GM06990 (cell line): ENCODE data around the gene KLF12.

Experiments
- DNase-seq: peaks from one replicate; pipeline ENCODE4 v3.0.0-alpha.2; 2011; ENCODE audit not compliant: insufficient read length; ENCODE audit errors: extremely low read depth
- H3K27me3 ChIP-seq: replicated peaks from 2 replicates; pipeline ENCODE4 v1.6.0; 2011; ENCODE audit warnings: low read length; ENCODE audit not compliant: control insufficient read depth, insufficient read depth
- H3K36me3 ChIP-seq: 2 replicates; pipeline ENCODE4 v1.5.1; 2011; ENCODE audit warnings: low read length; ENCODE audit not compliant: control insufficient read depth, insufficient read depth
- H3K4me3 ChIP-seq: replicated peaks from 2 replicates; pipeline ENCODE4 v1.5.1; 2011; ENCODE audit warnings: low read depth, mild to moderate bottlenecking, control low read depth, low read length
- CTCF ChIP-seq: IDR thresholded peaks from 2 replicates; pipeline ENCODE4 v1.5.1; 2011; ENCODE audit warnings: low read length, control low read depth, mild to moderate bottlenecking, inconsistent platforms; ENCODE audit not compliant: insufficient read depth, poor library complexity, severe bottlenecking

The KLF12 gene

GRCh38 chr13:74110053-74110452 is 24.2 kb downstream of the KLF12 start:
- DNase-seq = no peak
- Histone ChIP-seq H3K4me3 (no peak overlapping the region), H3K27me3 (no peaks in the 10 kb centered on the region), H3K36me3 (no peaks in the 10 kb centered on the region)
- TF ChIP-seq CTCF = no peak

- H3K4me3 ChIP-seq = no peak overlapping the region
- DNase-seq = no peak
- H3K27me3 ChIP-seq = no peaks in the 10 kb centered on the region
- TF ChIP-seq CTCF = no peak
- H3K36me3 ChIP-seq = no peaks in the 10 kb centered on the region
Observed at GRCh38 chr13:74107598-74107997, 26.6 kb downstream of the KLF12 start.

- TF ChIP-seq CTCF = no peak
- no peak overlapping the region for H3K4me3 ChIP-seq
Observed at GRCh38 chr13:74105871-74106270, 28.3 kb downstream of the KLF12 start.

GRCh38 chr13:74104661-74105275 is 29.4 kb downstream of the KLF12 start:
- no peak for DNase-seq
- Histone ChIP-seq H3K36me3 (no peaks in the 10 kb centered on the region), H3K4me3 (no peak overlapping the region), H3K27me3 (no peaks in the 10 kb centered on the region)
- no peak for TF ChIP-seq CTCF

More at GRCh38 chr13:74105871-74106270, 28.3 kb downstream of the KLF12 start:
- no peaks in the 10 kb centered on the region for H3K36me3 ChIP-seq
- DNase-seq = no peak
- no peaks in the 10 kb centered on the region for H3K27me3 ChIP-seq

GRCh38 chr13:74103970-74104555 is 30.1 kb downstream of the KLF12 start:
- Histone ChIP-seq H3K36me3 (no peaks in the 10 kb centered on the region), H3K4me3 (no peak overlapping the region), H3K27me3 (no peaks in the 10 kb centered on the region)
- no peak for TF ChIP-seq CTCF
- no peak for DNase-seq
